ENCODE results near the gene PTPRG.

Gene PTPRG

DNA sequence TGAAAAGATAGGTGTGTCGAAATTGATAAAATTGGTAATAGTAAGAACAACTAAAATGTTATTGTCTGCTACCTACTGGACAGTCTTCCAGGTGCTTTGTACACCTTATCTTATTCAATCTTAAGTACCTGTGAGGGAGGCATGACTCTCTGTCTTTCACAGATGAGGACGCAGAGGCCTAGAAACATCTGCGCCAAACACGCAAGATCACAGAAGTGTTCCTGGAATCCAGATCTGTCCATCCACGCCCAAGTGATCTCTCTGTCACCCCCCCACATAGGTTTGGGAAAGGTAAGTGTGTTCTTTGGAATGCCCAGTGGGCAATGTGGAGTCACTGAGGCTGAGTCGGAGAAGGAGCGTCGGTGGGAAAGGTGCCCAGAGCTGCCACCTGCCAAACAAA is 34.4 kb upstream of the PTPRG start:
- H3K27ac ChIP-seq: no peak overlapping the region
- TF ChIP-seq, protein P1, sequence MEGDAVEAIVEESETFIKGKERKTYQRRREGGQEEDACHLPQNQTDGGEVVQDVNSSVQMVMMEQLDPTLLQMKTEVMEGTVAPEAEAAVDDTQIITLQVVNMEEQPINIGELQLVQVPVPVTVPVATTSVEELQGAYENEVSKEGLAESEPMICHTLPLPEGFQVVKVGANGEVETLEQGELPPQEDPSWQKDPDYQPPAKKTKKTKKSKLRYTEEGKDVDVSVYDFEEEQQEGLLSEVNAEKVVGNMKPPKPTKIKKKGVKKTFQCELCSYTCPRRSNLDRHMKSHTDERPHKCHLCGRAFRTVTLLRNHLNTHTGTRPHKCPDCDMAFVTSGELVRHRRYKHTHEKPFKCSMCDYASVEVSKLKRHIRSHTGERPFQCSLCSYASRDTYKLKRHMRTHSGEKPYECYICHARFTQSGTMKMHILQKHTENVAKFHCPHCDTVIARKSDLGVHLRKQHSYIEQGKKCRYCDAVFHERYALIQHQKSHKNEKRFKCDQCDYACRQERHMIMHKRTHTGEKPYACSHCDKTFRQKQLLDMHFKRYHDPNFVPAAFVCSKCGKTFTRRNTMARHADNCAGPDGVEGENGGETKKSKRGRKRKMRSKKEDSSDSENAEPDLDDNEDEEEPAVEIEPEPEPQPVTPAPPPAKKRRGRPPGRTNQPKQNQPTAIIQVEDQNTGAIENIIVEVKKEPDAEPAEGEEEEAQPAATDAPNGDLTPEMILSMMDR (conservative IDR thresholded peaks at IDR 0.05): no peak

- TF ChIP-seq, protein P1 (conservative IDR thresholded peaks at IDR 0.05): peak; percentile 87
- no peak overlapping the region for H3K27ac ChIP-seq
Observed at GRCh38 chr3:61530355-61530754, 31.0 kb upstream of the PTPRG start.

DNA sequence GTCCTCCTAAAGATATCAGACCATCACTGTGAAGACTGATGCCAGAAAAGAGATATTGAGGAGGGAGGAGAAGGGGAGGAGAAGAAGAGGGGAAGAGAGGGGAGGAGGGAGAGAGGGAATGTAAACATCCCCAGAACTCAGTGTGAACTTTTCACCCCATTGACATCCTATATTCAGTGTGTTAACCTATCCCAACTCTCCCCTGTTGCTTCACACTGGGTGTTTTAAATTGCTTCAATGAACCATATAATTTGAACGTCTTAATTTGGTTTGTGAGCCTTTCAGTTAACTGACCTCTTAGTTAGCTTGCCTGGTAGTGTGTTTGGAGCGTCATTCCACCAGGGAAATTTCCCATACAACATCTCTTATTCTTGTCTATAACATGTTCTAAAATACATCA is 29.8 kb upstream of the PTPRG start:
- TF ChIP-seq, protein P1 (conservative IDR thresholded peaks at IDR 0.05): no peak

GRCh38 chr3:61532739-61533500 is 28.5 kb upstream of the PTPRG start:
- H3K27ac ChIP-seq: no peak overlapping the region
- TF ChIP-seq, protein P1 (conservative IDR thresholded peaks at IDR 0.05): no peak

More for the DNA sequence above, 29.8 kb upstream of the PTPRG start:
- no peak overlapping the region for H3K27ac ChIP-seq

DNA sequence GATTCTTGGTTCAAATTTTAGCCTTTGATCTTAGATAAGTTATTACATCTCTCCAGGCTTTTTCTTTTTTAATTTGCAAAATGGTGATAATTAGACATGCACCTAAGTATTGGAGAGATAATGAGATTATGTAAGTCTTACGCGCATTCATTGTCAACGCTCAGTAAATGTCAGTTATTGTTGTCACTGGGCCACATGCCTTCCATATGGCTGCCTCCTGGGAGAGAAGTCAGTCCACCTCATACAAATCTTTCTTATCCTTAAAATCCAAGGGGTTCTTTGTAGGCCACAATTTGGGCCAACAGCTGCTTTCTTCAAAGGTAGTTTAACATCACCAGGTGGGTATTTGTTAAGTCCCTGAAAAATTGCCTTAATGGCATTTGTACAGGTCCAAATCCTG is 25.5 kb upstream of the PTPRG start:
- TF ChIP-seq, protein P1 (conservative IDR thresholded peaks at IDR 0.05): no peak

DNA sequence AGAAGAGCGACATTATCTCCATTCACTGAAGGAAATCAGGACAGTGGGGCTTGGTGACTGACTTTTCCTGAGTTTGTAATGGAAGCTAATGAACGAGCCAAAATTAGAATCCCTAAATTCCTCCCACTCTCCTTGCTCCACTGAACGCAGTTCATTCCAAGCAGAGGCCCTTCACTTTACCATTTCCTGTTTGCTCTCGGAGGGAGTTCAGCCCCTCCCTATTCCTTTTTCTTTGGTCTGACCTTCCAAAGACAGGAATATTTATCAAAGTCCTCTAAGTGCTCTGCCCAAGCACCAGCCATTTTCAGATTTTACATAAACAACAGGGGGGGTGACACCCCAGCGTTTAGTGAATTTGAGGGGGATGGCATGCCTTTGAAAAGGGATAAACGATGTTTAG is 24.0 kb upstream of the PTPRG start:
- H3K27ac ChIP-seq: no peak overlapping the region

More for the DNA sequence above, 25.5 kb upstream of the PTPRG start:
- H3K27ac ChIP-seq: no peak overlapping the region

DNA sequence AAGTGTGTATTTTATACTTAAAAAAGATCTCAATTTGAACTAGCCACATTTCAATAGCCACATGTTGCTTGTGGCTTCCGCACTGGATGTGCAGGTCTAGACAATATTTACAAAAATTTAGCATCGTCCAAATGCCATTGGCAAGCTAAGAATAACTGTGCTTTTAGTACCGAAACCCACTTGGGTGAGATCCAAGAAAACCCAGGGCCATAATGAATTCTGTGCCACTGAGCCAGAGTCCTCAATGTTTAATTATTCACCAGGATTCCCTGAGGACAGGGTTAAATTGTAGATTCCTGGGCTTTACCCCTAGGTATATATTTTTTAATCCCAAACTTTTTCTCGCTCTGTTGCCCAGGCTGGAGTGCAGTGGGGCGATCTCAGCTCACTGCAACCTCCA is 22.9 kb upstream of the PTPRG start:
- H3K27ac ChIP-seq: no peak overlapping the region
- TF ChIP-seq, protein P1 (conservative IDR thresholded peaks at IDR 0.05): no peak

More for the DNA sequence above, 24.0 kb upstream of the PTPRG start:
- TF ChIP-seq, protein P1 (conservative IDR thresholded peaks at IDR 0.05): no peak

All from VCaP (cell line).